T-helper 2 cell treated with Interferon-gamma antibody and Interleukin-4, amounts not matched to agents 5 μg/mL and 100 μg/mL, for 36 hours (primary cell): ENCODE measurements around the gene PKP4.

Experiments used
- DNase-seq: peaks from one replicate; pipeline ENCODE4 v3.0.0; 2021; ENCODE audit warnings: low spot score
- H3K27ac Mint-ChIP-seq: one replicate; pipeline ENCODE4 v1.8.0; 2021; ENCODE audit warnings: mild to moderate bottlenecking, mixed read lengths
- H3K27me3 Mint-ChIP-seq: one replicate; pipeline ENCODE4 v1.8.0; 2021; ENCODE audit warnings: low read depth, mixed read lengths
- H3K36me3 Mint-ChIP-seq: one replicate; pipeline ENCODE4 v1.8.0; 2021; ENCODE audit warnings: low read depth, mixed read lengths
- H3K4me1 Mint-ChIP-seq: one replicate; pipeline ENCODE4 v1.8.0; 2021; ENCODE audit warnings: low read depth, mixed read lengths
- H3K4me3 Mint-ChIP-seq: one replicate; pipeline ENCODE4 v1.8.0; 2022; ENCODE audit warnings: mild to moderate bottlenecking, moderate library complexity, mixed read lengths
- H3K9me3 Mint-ChIP-seq: one replicate; pipeline ENCODE4 v1.8.0; 2021; ENCODE audit warnings: mixed read lengths

Gene PKP4

DNA sequence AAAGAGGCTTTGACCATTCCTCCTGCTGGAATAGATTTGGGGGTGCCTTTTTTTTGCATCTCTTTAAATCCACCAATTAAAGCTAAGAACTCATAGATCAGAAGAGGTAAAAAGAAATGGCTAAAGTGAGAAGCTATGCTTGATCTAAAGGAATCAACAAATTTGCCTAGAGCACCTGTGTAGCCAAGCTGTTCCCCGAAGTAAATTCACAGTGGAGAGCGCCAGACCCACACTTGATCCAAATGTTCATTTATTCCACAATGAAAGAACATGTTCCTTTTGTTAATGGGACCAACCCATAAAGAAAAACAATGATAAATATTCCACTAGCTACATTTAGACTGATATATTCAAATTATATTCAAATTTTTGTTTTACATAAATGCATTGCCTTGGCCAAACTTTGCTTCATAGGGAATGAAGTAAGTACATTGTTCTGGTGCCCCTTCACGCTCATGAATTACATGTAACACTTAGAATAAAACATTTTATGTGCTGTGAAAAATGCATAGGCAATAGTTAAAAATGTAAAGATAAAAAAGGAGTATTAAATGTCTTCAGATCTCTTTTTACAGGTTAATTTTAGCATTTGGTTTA, 167.4 kb downstream of the PKP4 start:
- Mint-ChIP-seq H3K4me1 (peaks cover under 1% of the 10 kb centered on the region), H3K27me3 (no peaks in the 10 kb centered on the region), H3K36me3 (peaks cover 16% of the 10 kb centered on the region), H3K9me3 (no peaks in the 10 kb centered on the region), H3K27ac (no peak overlapping the region), H3K4me3 (no peak overlapping the region)
- no peak for DNase-seq

DNA sequence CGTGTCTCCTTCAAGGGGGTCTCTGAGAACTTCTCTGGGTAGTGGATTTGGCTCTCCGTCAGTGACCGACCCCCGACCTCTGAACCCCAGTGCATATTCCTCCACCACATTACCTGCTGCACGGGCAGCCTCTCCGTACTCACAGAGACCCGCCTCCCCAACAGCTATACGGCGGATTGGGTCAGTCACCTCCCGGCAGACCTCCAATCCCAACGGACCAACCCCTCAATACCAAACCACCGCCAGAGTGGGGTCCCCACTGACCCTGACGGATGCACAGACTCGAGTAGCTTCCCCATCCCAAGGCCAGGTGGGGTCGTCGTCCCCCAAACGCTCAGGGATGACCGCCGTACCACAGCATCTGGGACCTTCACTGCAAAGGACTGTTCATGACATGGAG, 168.2 kb downstream of the PKP4 start:
- no peak overlapping the region for H3K27ac Mint-ChIP-seq
- DNase-seq, result no peak
- H3K36me3 Mint-ChIP-seq, result peaks cover 16% of the 10 kb centered on the region
- H3K4me3 Mint-ChIP-seq, result no peak overlapping the region
- H3K27me3 Mint-ChIP-seq, result no peaks in the 10 kb centered on the region
- no peaks in the 10 kb centered on the region for H3K4me1 Mint-ChIP-seq
- H3K9me3 Mint-ChIP-seq, result no peaks in the 10 kb centered on the region

DNA sequence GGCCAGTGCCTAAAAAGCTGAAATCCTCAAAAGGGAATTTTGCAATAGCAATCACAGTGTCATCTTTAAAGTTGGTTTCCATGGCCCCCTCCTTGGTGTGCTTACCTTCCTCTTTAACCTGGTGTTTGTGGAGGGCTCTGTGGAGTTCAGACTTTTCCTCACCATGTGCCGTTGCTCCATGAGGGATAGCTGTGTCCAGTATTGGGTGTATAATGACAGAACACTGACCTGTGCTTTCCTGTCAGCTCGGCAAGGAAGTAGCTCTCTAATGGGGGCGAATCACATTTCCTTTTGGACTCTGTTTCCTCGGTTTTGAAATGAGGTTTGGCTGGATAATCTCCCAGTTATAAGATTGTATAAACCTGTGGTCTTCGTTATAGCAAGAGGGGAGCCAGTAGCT, 172.4 kb downstream of the PKP4 start:
- H3K27me3 Mint-ChIP-seq, result no peaks in the 10 kb centered on the region
- peaks cover 7% of the 10 kb centered on the region for H3K36me3 Mint-ChIP-seq
- H3K27ac Mint-ChIP-seq, result no peak overlapping the region
- DNase-seq, result no peak
- no peak overlapping the region for H3K4me3 Mint-ChIP-seq
- H3K4me1 Mint-ChIP-seq, result no peaks in the 10 kb centered on the region
- H3K9me3 Mint-ChIP-seq, result no peaks in the 10 kb centered on the region

DNA sequence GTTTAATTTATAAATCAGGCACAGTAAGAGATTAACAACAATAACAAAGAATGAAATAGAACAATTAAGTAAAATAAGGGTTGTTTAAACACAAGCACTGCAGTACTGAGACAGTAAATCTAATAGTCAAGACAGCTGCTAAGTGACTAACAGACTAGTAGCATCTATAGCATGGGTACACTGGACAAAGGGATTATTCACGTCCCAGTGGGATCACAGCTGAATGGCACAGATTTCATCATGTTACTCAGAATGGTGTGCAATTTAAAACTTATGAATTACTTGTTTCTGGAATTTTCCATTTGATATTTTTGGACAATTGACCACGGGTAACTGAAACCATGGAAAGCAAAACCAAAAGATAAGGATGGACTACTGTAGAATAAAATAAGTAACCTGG, 176.5 kb downstream of the PKP4 start:
- Mint-ChIP-seq H3K9me3 (no peaks in the 10 kb centered on the region), H3K4me1 (peaks cover 4% of the 10 kb centered on the region), H3K27ac (no peak overlapping the region), H3K36me3 (peaks cover 5% of the 10 kb centered on the region), H3K4me3 (no peak overlapping the region), H3K27me3 (no peaks in the 10 kb centered on the region)
- DNase-seq, result no peak

DNA sequence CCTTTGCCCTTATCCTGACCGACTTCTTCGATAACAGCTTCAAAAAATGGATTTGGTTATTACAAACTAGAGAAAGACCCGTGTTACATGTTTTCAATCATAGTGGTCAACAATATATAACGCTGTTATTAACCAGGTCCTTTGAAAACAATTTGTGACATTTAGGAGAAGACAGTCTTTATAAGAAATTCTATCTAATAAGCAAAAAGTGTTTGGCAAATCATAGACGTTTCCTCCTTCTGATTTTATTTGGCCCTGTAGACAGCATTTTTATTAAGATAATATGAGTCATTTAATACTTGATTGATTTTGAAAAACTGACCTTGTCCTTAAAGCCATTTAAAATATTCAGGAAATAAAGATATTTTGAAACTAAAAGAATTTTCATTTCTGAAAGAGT, 177.9 kb downstream of the PKP4 start:
- Mint-ChIP-seq H3K27ac (no peak overlapping the region), H3K9me3 (no peaks in the 10 kb centered on the region), H3K36me3 (peaks cover 5% of the 10 kb centered on the region), H3K27me3 (no peaks in the 10 kb centered on the region), H3K4me1 (peaks cover 4% of the 10 kb centered on the region), H3K4me3 (no peak overlapping the region)
- no peak for DNase-seq

DNA sequence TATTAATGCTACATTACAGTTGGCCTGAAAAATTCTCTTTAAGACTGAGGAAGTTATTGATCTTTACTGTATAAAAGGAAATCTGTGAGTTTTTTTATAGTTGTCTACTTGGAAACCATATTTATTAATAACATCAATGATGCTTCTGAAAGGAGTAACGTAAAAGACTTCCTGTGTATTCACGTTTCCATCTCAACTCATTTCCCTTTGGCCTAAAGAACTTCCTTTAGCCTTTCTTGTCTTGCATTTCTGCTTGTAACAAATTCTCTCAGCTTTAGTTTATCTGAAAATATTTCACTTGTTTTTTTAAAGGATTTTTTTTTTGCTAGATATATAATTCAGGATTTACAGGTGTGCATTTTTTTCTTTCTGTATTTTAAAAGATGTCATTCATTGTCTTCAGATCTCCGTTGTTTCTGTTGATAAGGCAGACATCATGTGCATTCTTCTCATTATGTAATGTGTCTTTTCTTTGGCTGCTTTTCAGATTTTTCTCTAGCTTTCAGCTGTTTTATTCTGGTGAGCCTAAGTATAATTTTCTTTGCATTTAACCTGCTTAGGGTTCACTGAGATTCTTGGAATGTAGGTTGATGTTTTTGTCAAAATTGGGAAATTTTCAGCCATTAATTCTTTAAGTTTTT, 179.3 kb downstream of the PKP4 start:
- Mint-ChIP-seq H3K36me3 (peaks cover 5% of the 10 kb centered on the region), H3K27me3 (no peaks in the 10 kb centered on the region), H3K27ac (no peak overlapping the region), H3K9me3 (no peaks in the 10 kb centered on the region), H3K4me3 (no peak overlapping the region), H3K4me1 (peaks cover 4% of the 10 kb centered on the region)
- no peak for DNase-seq

DNA sequence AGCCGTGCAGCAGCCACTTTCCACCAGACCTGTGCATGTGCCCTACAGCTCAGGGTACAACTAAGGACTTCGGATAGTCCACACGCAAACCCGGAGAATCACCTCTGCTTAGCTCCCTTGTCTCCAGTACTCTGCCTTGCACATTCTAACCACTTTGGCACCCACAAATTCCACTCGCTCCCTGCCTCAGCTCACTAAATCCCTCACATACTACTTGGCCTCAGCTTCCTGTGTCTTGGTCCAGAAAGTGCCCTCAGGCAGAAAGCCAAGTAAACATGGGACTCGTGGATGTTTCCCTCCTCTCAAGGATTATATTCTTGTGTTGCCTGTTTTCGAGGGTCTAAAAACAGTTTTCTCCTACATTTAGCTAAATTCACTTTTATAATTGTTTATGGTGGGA, 180.6 kb downstream of the PKP4 start:
- no peaks in the 10 kb centered on the region for H3K9me3 Mint-ChIP-seq
- peaks cover 4% of the 10 kb centered on the region for H3K4me1 Mint-ChIP-seq
- H3K36me3 Mint-ChIP-seq, result peaks cover 3% of the 10 kb centered on the region
- DNase-seq, result no peak
- H3K4me3 Mint-ChIP-seq, result no peak overlapping the region
- H3K27me3 Mint-ChIP-seq, result no peaks in the 10 kb centered on the region
- no peak overlapping the region for H3K27ac Mint-ChIP-seq

DNA sequence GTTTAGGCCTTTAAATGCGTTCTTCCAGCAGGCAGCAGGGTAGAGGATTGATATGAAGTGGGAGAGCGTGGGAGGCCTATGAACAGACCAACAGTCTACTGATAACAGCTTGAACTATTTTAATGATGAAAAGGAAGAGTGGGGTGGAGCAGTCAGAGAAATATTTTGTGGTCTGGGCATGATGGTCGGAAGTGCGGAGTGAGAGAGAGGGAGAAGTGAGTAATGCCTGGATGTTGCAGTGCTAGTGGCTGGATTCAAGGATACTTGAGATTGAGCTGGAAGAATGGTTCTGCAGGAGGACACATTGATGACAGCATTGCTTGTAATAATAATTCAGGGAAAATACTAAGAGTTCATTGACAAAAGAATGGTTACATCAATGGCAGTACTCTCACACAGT, 187.4 kb downstream of the PKP4 start:
- H3K4me3 Mint-ChIP-seq, result no peak overlapping the region
- H3K4me1 Mint-ChIP-seq, result no peaks in the 10 kb centered on the region
- no peak for DNase-seq
- no peaks in the 10 kb centered on the region for H3K9me3 Mint-ChIP-seq
- H3K27me3 Mint-ChIP-seq, result no peaks in the 10 kb centered on the region
- no peak overlapping the region for H3K27ac Mint-ChIP-seq
- no peaks in the 10 kb centered on the region for H3K36me3 Mint-ChIP-seq

DNA sequence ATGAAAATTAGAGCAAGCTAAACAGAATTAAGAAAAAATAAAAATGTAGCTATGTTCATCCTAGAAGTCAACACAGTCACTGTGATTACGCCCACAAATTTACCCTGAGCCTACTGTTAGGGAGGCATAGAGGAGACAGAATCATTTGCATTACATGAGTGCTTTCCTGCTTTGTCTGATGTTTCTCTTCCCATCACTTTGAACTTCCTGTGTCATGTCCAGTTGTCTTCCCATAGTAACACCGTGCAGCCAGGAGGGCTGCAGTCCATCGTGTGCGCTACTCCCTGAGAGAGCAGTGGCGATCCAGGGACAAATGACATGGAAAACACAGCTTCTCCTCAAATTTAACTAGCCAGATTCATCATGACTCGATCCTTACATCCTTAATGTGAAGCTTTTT, 188.5 kb downstream of the PKP4 start:
- Mint-ChIP-seq H3K36me3 (no peaks in the 10 kb centered on the region), H3K4me3 (no peak overlapping the region), H3K9me3 (no peaks in the 10 kb centered on the region), H3K27ac (no peak overlapping the region), H3K4me1 (no peaks in the 10 kb centered on the region), H3K27me3 (no peaks in the 10 kb centered on the region)
- no peak for DNase-seq

DNA sequence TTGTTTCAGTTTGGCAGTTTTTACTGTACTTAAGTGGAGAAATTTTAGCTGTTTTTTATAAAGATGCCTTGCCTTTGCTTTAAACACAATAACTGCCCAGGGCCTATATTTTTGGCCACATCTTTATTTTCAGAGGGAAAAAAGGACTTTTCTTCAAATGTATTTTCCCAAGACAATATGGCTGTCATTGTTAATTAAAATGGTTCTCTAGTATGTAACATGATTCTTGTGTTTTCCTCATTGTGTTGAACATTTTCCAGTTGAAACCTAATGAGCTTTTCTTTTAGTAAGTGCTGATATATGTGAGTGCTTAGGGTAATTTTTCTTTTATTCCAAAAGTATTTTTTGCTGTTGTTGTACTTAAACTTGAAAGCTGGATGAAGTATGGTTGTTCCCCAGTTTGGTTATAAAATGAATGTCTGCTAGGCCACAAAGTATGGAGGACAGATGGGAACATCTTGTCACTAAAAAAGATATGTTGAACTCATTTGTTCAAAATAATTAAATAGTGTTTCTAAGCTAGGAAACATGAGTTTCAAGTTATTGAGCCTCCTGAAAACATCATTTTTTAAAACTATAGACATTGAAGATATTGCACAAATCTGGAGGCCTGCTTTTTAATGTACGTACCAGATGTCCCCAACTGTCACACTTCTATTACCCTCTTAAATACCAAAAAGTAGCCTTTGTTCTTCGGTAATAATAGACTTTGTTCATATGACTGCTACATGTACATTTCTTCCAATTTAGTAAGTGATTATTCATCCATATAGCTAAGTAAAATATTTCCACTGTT, 190.9 kb downstream of the PKP4 start:
- no peaks in the 10 kb centered on the region for H3K4me1 Mint-ChIP-seq
- H3K9me3 Mint-ChIP-seq, result no peaks in the 10 kb centered on the region
- no peaks in the 10 kb centered on the region for H3K36me3 Mint-ChIP-seq
- H3K4me3 Mint-ChIP-seq, result no peak overlapping the region
- no peaks in the 10 kb centered on the region for H3K27me3 Mint-ChIP-seq
- no peak for DNase-seq
- H3K27ac Mint-ChIP-seq, result no peak overlapping the region

DNA sequence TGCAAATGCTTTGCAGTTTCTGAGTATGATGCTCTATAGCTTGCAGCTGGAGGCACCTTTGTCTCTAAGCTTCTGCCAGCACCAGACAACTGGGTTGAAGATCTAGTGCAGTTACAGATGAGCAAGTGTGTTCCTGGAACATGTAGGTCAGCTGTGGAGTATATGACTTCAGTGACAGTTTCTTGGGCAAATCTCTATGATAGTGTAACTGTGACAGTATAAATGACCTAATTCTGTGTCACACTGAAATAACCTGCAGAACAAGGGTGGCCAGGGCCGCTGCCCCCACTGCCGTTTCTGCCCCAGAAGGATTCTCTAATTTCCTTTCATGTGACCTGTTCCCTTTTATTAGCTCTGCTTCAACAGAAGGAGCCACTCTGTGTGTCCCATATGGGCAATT, 193.1 kb downstream of the PKP4 start:
- H3K4me1 Mint-ChIP-seq, result no peaks in the 10 kb centered on the region
- no peaks in the 10 kb centered on the region for H3K36me3 Mint-ChIP-seq
- no peak overlapping the region for H3K4me3 Mint-ChIP-seq
- DNase-seq, result no peak
- H3K27me3 Mint-ChIP-seq, result no peaks in the 10 kb centered on the region
- no peak overlapping the region for H3K27ac Mint-ChIP-seq
- H3K9me3 Mint-ChIP-seq, result no peaks in the 10 kb centered on the region

DNA sequence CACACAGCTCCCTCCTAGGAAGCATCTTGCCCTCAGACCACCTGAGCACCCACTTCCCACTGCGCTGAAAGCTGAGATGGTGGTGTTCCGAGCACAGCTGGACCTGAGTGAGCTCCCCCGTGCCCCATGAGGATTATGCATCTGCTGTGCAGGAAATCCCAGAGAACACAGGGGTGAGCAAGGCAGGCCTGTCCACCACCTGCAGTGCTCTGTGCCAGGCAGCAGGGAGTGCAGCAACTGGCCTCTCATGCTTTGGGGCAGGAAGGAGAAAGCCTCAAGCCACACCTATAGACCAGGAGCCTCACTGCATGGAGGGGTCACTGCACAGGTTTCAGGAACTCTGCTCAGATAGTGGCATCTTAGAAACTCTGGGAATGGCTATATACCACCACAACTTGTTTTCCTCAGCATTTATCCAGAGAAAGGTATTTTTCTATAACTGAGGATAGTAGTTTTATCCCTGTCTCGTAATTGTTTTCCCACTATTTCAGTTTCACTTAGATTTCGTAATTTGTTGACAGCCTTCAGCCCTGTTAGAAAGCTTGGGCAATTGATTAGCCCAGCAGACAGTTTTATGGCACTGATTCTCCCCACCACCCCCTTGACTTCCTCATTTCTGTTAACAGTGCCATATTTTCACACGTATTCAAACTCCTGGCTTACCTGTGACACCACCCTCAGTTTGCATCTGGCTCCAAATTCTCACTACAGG, 194.1 kb downstream of the PKP4 start:
- Mint-ChIP-seq H3K27ac (no peak overlapping the region), H3K36me3 (no peaks in the 10 kb centered on the region), H3K9me3 (no peaks in the 10 kb centered on the region), H3K4me3 (no peak overlapping the region), H3K27me3 (no peaks in the 10 kb centered on the region), H3K4me1 (no peaks in the 10 kb centered on the region)
- no peak for DNase-seq

DNA sequence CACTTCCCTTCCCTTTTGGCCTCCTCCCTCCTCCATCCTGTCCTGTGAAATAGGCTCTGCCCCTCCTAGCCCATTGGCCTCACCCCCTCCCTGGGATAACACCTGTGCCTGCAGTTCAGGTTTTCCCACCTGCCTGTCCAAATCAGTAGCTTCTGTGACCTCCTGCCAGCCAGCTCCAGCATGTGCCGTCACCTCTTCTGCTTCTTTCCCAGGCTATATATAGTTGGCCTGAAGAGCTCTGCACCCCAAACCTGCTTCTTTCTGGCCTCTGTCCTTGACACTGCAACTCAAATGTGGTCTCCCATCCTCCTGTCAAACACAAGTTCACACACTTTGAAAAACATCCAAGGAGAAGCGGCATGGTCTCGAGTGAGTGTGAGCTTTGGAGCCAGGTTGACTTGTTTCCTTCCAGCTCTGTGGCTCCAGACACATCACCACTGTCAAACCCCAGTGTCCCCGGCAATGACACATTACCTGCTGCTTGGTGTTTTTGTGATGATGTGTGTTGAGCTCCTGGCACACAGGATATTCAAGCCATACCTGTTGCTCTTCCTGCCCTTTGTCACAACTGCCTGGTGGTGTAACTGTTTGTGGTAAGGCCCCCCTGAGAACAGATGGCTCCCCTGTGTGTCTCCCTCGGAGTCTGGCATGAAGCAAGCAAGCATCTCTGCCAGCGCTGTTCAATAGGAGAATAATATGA, 194.8 kb downstream of the PKP4 start:
- H3K4me3 Mint-ChIP-seq, result no peak overlapping the region
- no peaks in the 10 kb centered on the region for H3K36me3 Mint-ChIP-seq
- H3K9me3 Mint-ChIP-seq, result no peaks in the 10 kb centered on the region
- DNase-seq, result no peak
- H3K27ac Mint-ChIP-seq, result no peak overlapping the region
- no peaks in the 10 kb centered on the region for H3K4me1 Mint-ChIP-seq
- H3K27me3 Mint-ChIP-seq, result no peaks in the 10 kb centered on the region

DNA sequence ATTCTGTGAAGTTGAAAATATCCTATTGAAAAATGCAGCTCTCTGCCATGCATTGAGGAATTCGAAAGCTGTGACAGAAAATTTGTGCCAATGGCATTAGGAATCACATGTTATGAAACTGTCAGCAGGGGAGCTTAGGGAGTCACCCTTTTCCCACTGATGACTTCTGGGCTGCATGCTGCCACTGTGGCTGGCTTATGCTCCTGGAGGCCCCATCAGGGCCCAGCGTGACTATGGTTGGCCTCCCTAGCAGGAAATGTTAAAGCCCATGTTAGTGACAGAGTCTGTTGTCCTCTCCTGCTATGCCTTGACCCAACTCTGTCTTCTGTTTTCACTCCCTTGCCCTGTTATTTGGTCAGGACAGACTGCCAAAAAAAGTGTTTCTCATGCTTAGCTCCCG, 198.9 kb downstream of the PKP4 start:
- no peaks in the 10 kb centered on the region for H3K4me1 Mint-ChIP-seq
- H3K27ac Mint-ChIP-seq, result no peak overlapping the region

More for the DNA sequence above, 198.9 kb downstream of the PKP4 start:
- Mint-ChIP-seq H3K27me3 (no peaks in the 10 kb centered on the region), H3K9me3 (no peaks in the 10 kb centered on the region), H3K4me3 (no peak overlapping the region), H3K36me3 (no peaks in the 10 kb centered on the region)
- no peak for DNase-seq
